Ectodermal cell (in vitro differentiated cells): ENCODE results near the gene CBX2.

ENCODE experiments used
- H3K27ac ChIP-seq: 2 replicates; pipeline ENCODE4 v1.7.0; 2013; ENCODE audit warnings: mild to moderate bottlenecking, low read depth, low read length; ENCODE audit not compliant: insufficient read depth, poor library complexity, severe bottlenecking
- H3K27me3 ChIP-seq: 2 replicates; pipeline ENCODE4 v1.7.0; 2013; ENCODE audit warnings: mild to moderate bottlenecking, low read length; ENCODE audit not compliant: insufficient read depth, control insufficient read depth, poor library complexity, severe bottlenecking
- H3K36me3 ChIP-seq: one replicate; pipeline ENCODE4 v1.7.0; 2013; ENCODE audit warnings: low read length; ENCODE audit not compliant: control insufficient read depth, insufficient read depth
- H3K4me1 ChIP-seq: one replicate; pipeline ENCODE4 v1.7.0; 2013; ENCODE audit warnings: low read length; ENCODE audit not compliant: control insufficient read depth, insufficient read depth
- H3K4me3 ChIP-seq: 2 replicates; pipeline ENCODE4 v1.7.0; 2013; ENCODE audit warnings: low read depth, low read length, control low read depth; ENCODE audit not compliant: insufficient read depth
- H3K9me3 ChIP-seq: 2 replicates; pipeline ENCODE4 v1.7.0; 2013; ENCODE audit warnings: mild to moderate bottlenecking, low read length, moderate library complexity; ENCODE audit not compliant: control insufficient read depth
- WGBS, 2 experiments: methylation state at CpG; one replicate each; pipeline ENCODE4 v1.1.7; 2013; ENCODE audit warnings: missing lambda C conversion rate in 2 of 2; 5-methylcytosine and 5-hydroxymethylcytosine counted together

Gene CBX2

DNA sequence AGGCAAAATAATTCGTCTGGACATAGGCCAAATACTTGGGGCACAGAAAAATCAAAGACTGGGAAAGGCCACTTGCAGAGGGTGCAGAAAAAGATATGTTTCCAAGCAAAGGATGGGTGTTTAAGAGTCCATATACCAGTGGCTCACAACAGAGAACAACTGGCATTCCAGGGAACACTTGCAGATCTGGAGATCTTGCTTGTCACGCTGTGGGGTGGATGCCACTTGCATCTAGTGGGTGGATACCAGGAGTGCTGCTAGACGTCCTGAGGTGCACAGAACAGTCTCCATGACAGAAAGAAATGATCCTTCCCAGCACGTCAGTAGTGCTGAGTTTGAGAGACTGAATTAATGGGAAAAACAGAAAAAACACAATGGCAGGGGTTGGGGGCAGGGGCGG lies 10.5 kb downstream of the CBX2 start:
- Histone ChIP-seq H3K27me3 (peaks cover 63% of the 10 kb centered on the region), H3K4me3 (no peak overlapping the region), H3K4me1 (peaks cover 33% of the 10 kb centered on the region), H3K9me3 (no peaks in the 10 kb centered on the region), H3K27ac (no peak overlapping the region), H3K36me3 (peaks cover 16% of the 10 kb centered on the region)
- 50 to 53% methylated on average over 5 of the region's 5 CpGs for WGBS, 2 experiments

DNA sequence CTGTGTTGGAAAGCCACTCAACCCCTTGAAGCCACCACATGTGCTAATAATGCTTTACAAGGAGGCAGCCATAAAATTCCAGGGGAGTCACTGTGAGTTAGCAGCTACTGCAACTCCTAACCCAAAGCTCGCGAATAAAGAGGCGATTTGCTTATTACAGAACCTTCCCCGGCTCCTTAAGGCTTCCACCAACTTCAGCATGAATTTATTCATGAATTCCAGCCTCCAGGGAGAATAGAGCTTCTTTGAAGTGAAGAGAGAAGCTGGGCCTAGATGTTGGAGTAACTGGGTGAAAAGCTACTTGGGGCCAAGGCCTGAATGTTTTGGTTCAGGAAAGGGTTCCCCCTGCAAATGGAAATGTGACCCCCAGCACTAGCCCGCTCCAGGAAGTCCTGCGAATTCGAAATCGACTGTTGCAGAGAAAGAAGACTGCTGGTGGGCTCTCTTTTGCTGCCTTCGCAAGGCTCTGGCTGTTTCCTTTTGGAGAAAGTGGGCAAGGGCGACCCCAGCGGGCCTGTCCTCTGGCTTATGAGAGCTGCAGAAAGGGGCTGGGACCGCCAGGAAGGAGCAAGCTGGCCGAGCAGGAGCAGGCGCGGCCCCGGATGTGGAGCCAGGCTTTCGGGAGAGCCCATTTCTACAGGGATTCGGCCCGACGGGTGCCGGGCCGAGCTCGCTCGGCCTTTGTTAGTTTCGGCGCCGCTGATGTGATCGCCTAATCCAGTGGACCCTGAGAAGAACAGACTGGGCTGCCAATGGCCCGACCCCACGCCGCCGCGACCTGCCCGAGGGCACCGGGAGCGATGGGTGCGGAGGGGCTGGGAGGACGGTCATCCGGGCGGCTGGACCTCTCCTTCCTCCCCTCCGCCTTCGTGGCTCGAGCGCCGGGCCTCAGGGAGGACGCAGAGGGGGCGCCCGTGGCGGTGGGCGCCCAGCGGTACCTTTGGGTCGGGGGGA lies 11.3 kb downstream of the CBX2 start:
- Histone ChIP-seq H3K4me1 (peaks cover 41% of the 10 kb centered on the region), H3K27me3 (peaks cover 71% of the 10 kb centered on the region), H3K36me3 (peaks cover 8% of the 10 kb centered on the region), H3K4me3 (peak overlapping the region; percentile 25), H3K9me3 (no peaks in the 10 kb centered on the region), H3K27ac (no peak overlapping the region)
- 2 to 3% methylated on average over 52 of the region's 52 CpGs for WGBS, 2 experiments

DNA sequence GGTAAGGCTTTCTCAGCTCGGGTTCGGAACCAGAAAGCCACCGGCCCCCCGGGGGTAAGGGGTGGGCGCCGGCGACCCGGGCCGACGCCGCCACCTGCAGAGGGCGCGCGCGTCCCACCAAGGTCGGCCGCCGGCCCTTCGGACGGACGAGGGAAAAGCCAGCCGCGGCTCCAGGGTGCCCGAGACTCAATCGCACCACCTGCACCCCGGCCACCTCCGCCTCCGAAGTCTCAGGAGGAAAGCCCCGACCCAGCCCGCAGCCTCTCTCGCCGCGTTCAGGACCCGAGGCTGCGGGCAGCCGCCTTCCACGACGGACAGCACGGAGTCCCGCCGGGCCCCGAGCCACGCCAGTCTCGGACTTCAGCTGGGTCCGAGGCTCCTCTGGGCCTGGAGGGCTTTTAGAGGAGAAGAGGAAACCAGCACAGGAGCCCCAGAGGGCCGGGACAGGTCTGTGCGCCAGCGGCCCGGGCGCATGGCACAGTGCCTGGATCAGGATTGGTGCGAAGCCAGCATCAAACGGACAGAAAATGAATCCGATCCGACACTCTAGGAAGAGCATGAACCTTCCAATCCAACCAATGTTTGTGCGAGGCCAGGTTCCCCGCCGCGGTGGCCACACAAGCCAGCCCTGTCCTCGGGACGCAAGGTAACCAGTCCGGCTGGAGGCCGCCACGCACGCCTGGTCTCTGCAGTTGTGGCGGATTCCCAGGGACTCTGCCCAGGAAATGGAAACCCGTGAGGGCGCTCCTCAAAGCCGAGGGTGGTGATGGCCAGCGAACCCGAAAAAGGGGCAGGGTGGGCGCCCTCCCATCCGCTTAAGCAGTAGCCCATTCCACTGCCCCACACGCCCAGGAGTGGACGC lies 12.2 kb downstream of the CBX2 start:
- Histone ChIP-seq H3K4me1 (peaks cover 50% of the 10 kb centered on the region), H3K27me3 (peaks cover 80% of the 10 kb centered on the region), H3K9me3 (no peaks in the 10 kb centered on the region), H3K27ac (no peak overlapping the region), H3K4me3 (peak overlapping the region; percentile 25), H3K36me3 (peaks cover 9% of the 10 kb centered on the region)
- 10% methylated on average over 74 of the region's 74 CpGs for WGBS, 2 experiments

DNA sequence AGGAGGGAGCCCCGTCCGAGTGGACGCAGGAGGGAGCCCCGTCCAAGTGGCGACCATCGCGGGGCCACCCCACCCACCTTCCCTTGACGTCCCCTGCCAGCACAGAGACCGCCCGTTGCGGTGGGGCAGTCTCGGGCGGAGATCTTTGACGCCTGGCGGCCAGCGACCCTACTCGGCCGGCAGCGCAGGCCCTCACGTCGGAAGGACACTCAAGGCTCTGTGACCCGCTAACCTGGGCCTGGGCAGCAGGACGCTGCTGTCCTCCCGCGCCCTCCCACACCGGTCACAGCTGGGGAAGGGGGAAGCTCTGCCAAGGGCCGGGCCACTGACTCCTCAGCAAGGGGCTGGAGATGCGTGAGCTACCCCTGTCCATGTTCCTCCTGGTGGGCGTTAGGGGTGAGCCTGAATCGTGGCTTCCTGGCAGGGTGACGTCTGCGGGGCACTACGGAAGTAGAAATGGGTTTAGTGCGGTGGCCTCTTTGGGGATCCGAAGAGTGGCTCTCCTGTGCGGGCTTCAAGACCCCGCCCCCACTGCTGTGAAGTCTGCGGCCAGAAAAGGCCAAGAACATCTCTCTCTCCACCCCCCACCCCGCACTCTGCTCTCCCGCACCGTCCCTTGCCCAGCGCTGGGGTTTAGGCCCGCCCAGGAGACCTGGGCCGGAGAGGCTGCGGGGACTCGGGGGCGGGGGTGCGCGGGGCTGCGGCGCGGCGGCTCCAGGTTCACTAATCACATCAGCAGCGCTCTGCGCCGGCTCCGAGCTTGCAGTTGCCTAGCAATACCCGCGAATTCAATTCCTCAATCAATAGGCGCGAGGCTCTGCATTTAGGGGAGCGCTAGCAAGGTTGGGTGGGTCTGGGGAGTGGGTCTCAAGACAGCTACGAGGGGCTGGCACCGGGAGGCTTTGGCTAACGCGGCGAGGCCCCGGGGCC lies 13.1 kb downstream of the CBX2 start:
- H3K27me3 ChIP-seq, result peaks cover 89% of the 10 kb centered on the region
- H3K4me3 ChIP-seq, result peak overlapping the region; percentile 7
- peaks cover 10% of the 10 kb centered on the region for H3K36me3 ChIP-seq
- no peaks in the 10 kb centered on the region for H3K9me3 ChIP-seq
- H3K4me1 ChIP-seq, result peaks cover 53% of the 10 kb centered on the region
- no peak overlapping the region for H3K27ac ChIP-seq
- WGBS, 2 experiments, result 4 to 5% methylated on average over 68 of the region's 68 CpGs

DNA sequence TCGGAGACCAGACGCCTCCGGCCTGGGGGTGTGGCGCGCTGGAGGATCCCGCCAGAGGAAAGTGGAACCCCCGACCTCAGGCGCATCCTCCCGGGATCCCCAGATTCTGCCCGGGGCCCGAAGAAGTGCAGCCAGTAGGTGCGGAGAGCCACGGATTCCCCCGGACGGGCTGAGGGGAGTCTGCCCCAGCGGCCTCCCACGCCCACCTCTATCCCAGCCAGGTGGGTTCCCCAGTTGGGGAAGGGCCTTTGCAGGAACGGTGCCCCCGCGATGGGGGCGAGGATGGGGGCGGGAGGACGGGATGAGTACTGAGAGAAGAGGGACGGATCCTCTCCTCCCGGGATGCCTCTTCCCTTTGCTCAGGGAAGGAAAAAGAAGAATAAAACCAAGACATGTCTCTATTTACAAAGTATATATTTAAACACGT lies 13.8 kb downstream of the CBX2 start:
- Histone ChIP-seq H3K36me3 (peaks cover 10% of the 10 kb centered on the region), H3K4me1 (peaks cover 53% of the 10 kb centered on the region), H3K27ac (no peak overlapping the region), H3K27me3 (peaks cover 96% of the 10 kb centered on the region), H3K9me3 (no peaks in the 10 kb centered on the region), H3K4me3 (peak overlapping the region; percentile 7)
- WGBS, 2 experiments, result 4% methylated on average over 26 of the region's 26 CpGs

DNA sequence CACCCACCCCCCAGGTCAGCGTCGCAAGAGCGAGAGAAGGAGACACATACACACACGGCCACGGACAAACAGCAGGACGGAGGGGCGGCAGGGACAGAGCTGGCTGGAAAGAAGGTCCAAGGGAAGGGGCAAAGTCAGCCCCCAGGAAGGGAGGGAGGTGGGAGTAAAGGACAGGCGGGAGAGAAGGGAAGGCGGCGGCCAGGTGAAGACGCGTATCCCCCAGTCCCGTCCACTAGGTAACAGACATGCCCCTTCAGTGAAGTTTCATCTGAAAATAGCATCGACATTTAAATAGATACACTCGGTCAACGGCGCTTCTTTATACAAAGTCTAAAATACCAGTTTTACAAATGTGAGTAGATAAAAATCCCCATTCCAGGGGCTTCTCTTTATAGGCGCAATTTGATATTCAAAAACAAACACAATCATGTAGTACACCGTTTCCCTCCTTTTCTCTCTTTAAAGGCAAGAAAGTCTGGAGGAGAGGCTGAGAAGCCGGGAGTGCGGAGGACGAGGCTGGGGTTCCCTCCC lies 14.5 kb downstream of the CBX2 start:
- no peak overlapping the region for H3K4me3 ChIP-seq
- 2 to 3% methylated on average over 18 to 22 of the region's 22 CpGs for WGBS, 2 experiments

DNA sequence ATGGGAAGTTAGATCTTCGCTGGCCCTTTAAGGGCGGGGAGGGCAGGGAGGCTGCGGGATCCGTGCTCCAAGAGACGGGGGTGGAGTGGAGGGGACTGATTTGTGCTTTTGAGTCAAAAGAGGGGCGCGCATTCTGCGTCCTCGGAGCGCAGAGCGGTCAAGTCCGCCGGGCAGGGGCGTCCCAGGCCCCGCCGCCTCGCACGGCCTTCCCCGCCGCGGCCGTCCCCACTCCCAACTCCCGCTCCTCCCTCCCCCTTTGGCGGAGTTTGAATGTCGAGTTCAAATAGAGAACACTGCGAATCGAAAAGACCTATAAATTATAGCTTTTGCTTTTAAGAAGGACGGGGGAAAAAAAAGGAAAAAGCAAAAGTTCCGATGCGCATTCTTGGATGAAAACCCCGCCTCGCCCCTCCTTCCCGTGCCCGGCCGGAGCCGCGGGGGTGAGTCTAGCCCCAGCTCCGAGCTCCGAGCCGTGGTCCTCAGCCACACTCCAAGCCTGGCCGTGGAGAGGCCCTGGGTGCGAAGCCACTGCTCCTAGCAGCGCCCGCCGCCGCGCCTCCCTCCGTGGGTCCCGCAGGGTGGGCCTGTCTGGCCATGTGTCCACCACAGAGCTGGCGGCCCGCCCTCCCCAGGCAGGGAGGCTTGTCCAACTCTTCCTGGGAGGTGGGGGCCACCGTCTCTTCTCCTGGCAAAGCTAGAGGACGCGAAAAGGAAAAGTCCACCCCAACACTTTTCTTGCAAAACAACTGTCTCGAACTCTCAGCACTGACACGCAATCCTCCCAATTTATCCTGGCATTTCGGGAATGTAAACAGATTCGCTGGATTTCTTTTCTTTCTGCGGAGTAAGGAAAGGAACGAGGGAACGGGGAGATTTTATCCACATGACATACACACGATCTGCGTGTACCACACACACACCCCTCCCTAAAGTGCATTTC lies 15.3 kb downstream of the CBX2 start:
- Histone ChIP-seq H3K4me3 (peak overlapping the region; percentile 21), H3K27me3 (peaks cover 92% of the 10 kb centered on the region), H3K27ac (no peak overlapping the region), H3K4me1 (peaks cover 55% of the 10 kb centered on the region), H3K36me3 (peaks cover 10% of the 10 kb centered on the region), H3K9me3 (no peaks in the 10 kb centered on the region)
- WGBS, 2 experiments, result 1% methylated on average over 63 of the region's 63 CpGs

More for the DNA sequence above, 14.5 kb downstream of the CBX2 start:
- Histone ChIP-seq H3K9me3 (no peaks in the 10 kb centered on the region), H3K27ac (no peak overlapping the region), H3K36me3 (peaks cover 10% of the 10 kb centered on the region), H3K4me1 (peaks cover 53% of the 10 kb centered on the region), H3K27me3 (peaks cover 91% of the 10 kb centered on the region)

DNA sequence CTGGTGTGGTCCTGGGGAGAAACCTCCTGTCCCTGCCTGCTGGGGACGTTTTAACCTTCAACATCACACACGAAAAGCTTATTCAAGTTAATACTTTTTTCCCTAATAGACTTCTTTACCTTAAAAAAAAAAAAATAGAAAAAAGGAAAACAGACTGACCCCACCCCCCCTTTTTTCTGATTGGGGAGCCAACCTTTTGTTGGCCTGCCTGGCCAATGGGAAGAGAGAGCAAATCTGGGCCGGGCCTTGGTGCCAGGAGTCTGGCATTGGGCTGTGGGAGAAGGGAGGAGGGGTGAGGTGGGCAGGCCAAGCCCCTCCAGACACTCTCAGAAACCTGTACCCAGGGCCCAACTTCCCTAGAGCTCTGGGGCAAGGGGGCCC lies 16.0 kb downstream of the CBX2 start:
- Histone ChIP-seq H3K9me3 (no peaks in the 10 kb centered on the region), H3K4me1 (peaks cover 55% of the 10 kb centered on the region), H3K27ac (no peak overlapping the region), H3K27me3 (peaks cover 92% of the 10 kb centered on the region), H3K36me3 (peaks cover 10% of the 10 kb centered on the region), H3K4me3 (no peak overlapping the region)
- 0 to 6% methylated on average over 3 of the region's 3 CpGs for WGBS, 2 experiments
